Caco-2 (cell line): ENCODE data around the gene PNPLA8. TPM values are rescaled to one million over a fixed set of nuclear protein-coding genes. Genes with fewer than 3 reads are reported as not detected.

Experiments used
- BruUV-seq: library from RNA; stranded (reverse); fragments of 400-500 nt; replicated peaks from 2 replicates; lab custom pipeline; 2021; lab: Mats Ljungman, UMichigan
- CTCF ChIA-PET: fragments of 300-600 bp; sonication (Branson Sonifier 250); formaldehyde crosslinking; loops from one replicate; lab custom pipeline; 2022; ENCODE audit warnings: antibody characterized with exemption; lab: Charles Lee
- POLR2A ChIA-PET: fragments of 300-600 bp; sonication (Branson Sonifier 250); formaldehyde crosslinking; loops from one replicate; lab custom pipeline; 2022; ENCODE audit warnings: antibody characterized with exemption; lab: Charles Lee
- DNase-seq, 2 experiments: peaks; one replicate each; pipeline versions ENCODE4 v3.0.0 to v3.0.0-alpha.2; 2020 to 2022
- H3K27me3 ChIP-seq: replicated peaks from 2 replicates; pipeline ENCODE4 v1.6.0; 2011; ENCODE audit warnings: low read length; ENCODE audit not compliant: control insufficient read depth, insufficient read depth
- H3K36me3 ChIP-seq: 2 replicates; pipeline ENCODE4 v1.5.1; 2011; ENCODE audit warnings: low read length; ENCODE audit not compliant: control insufficient read depth, insufficient read depth
- H3K4me1 ChIP-seq: fragments of 250-450 bp; sonication (Bioruptor Pico); 2 replicates; pipeline ENCODE4 v1.5.1; 2020; ENCODE audit warnings: mild to moderate bottlenecking
- H3K4me3 ChIP-seq: 2 replicates; pipeline ENCODE4 v1.5.1; 2011; ENCODE audit warnings: low read depth, mild to moderate bottlenecking, control low read depth, low read length
- H3K9me3 ChIP-seq: fragments of 250-450 bp; sonication (Bioruptor Pico); 2 replicates; pipeline ENCODE4 v1.5.1; 2020; ENCODE audit warnings: mild to moderate bottlenecking, moderate library complexity
- H3K27ac Mint-ChIP-seq: one replicate; pipeline ENCODE4 v1.8.0; 2022; ENCODE audit warnings: mixed read lengths; ENCODE audit not compliant: unreplicated experiment
- H3K27me3 Mint-ChIP-seq: one replicate; pipeline ENCODE4 v1.8.0; 2022; ENCODE audit warnings: mixed read lengths; ENCODE audit not compliant: insufficient read depth, unreplicated experiment
- H3K36me3 Mint-ChIP-seq: one replicate; pipeline ENCODE4 v1.8.0; 2022; ENCODE audit warnings: mild to moderate bottlenecking, mixed read lengths; ENCODE audit not compliant: insufficient read depth, unreplicated experiment
- H3K4me1 Mint-ChIP-seq: one replicate; pipeline ENCODE4 v1.8.0; 2022; ENCODE audit warnings: low read depth, mixed read lengths; ENCODE audit not compliant: unreplicated experiment
- H3K4me3 Mint-ChIP-seq: one replicate; pipeline ENCODE4 v1.8.0; 2022; ENCODE audit warnings: mild to moderate bottlenecking, moderate library complexity, mixed read lengths; ENCODE audit not compliant: unreplicated experiment
- H3K9me3 Mint-ChIP-seq: one replicate; pipeline ENCODE4 v1.8.0; 2022; ENCODE audit warnings: mixed read lengths; ENCODE audit not compliant: unreplicated experiment
- intact Hi-C: fragments of 100-400 bp; cut with micrococcal nuclease; formaldehyde crosslinking; loops from one replicate; pipeline ENCODE4 v1.10.0; 2022; ENCODE audit not compliant: unreplicated experiment
- total RNA-seq: library from RNA; stranded (reverse); gene quantifications from 2 replicates; pipeline ENCODE4 v1.2.3, GENCODE V29; 2022
- TF ChIP-seq, protein P1 (sequence below), 2 experiments: fragments of 200-600 bp in 1 of 2; IDR thresholded peaks; 1 replicate in 1 of 2; 2 replicates in 1 of 2; pipeline versions ENCODE4 v1.5.1 to v1.8.0; 2011 to 2022; ENCODE audit warnings: antibody characterized with exemption in 1 of 2, control low read depth in 1 of 2, inconsistent platforms in 1 of 2, low read depth in 1 of 2, low read length in 1 of 2, mild to moderate bottlenecking in 1 of 2, moderate library complexity in 1 of 2; ENCODE audit not compliant: insufficient read depth in 1 of 2, severe bottlenecking in 1 of 2, unreplicated experiment in 1 of 2

The PNPLA8 gene
- total RNA-seq, 1 experiment from 2014 or later: 15.3 TPM

DNA sequence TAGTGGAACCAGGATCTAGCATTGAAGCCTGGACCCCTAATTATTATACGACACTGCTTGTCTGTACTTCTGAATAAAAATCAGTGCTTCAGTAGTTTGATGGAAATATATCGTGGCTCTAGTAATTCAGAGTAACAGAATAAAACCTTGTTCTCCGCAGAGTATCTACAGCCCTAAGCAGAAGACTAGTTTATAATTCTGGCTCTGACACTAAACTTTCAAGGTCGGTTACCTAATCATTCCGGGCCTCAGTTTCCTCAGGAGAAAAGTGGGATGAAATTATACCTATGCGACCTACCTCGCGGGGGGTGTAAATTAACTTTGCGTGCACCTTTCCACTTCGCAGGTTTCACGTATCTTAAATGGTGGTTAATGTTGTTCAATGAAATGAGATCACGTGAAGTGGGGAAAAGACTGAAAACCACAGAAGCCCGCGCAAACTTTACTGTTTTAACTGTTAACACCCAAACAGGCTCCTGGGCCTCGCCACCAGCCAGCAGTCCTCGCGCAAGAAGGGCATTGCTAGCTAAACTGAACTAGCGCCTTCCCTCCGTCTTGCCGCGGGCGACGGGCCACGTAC lies 43.0 kb upstream of the PNPLA8 start:
- H3K27ac Mint-ChIP-seq: peak overlapping the region; percentile 98
- peak overlapping the region; percentile 79 for H3K4me3 ChIP-seq
- H3K9me3 ChIP-seq: no peaks in the 10 kb centered on the region
- intact Hi-C loops: loop anchor here (2.0 to 5.0 kb wide), 3 partner anchors 44 to 322 kb away; no protein-coding TSS in a partner anchor
- no peaks in the 10 kb centered on the region for H3K27me3 Mint-ChIP-seq
- BruUV-seq: TSS peak; percentile 48
- H3K36me3 Mint-ChIP-seq: peaks cover 47% of the 10 kb centered on the region
- H3K4me1 Mint-ChIP-seq: no peaks in the 10 kb centered on the region
- ChIA-PET CTCF (interaction anchor here (1.1 kb wide), 2 partner anchors 13 to 43 kb away, joined by 3 to 4 read pairs; partner anchors contain the start of gene PNPLA8), POLR2A (interaction anchor here (0.6 to 1.2 kb wide), 2 partner anchors 43 to 269 kb away, joined by 9 to 28 read pairs; partner anchors contain the start of gene PNPLA8)
- DNase-seq: no peak
- no peaks in the 10 kb centered on the region for H3K27me3 ChIP-seq
- no peaks in the 10 kb centered on the region for H3K36me3 ChIP-seq
- H3K9me3 Mint-ChIP-seq: no peaks in the 10 kb centered on the region
- TF ChIP-seq, protein P1, sequence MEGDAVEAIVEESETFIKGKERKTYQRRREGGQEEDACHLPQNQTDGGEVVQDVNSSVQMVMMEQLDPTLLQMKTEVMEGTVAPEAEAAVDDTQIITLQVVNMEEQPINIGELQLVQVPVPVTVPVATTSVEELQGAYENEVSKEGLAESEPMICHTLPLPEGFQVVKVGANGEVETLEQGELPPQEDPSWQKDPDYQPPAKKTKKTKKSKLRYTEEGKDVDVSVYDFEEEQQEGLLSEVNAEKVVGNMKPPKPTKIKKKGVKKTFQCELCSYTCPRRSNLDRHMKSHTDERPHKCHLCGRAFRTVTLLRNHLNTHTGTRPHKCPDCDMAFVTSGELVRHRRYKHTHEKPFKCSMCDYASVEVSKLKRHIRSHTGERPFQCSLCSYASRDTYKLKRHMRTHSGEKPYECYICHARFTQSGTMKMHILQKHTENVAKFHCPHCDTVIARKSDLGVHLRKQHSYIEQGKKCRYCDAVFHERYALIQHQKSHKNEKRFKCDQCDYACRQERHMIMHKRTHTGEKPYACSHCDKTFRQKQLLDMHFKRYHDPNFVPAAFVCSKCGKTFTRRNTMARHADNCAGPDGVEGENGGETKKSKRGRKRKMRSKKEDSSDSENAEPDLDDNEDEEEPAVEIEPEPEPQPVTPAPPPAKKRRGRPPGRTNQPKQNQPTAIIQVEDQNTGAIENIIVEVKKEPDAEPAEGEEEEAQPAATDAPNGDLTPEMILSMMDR (IDR thresholded peaks at IDR 0.05; ENCODE audit: insufficient read depth in 1 of 2, low read depth in 1 of 2, low read length in 1 of 2, severe bottlenecking in 1 of 2, unreplicated experiment in 1 of 2): no peak
- peak overlapping the region; percentile 98 for H3K4me3 Mint-ChIP-seq
- no peaks in the 10 kb centered on the region; the same call in 1 of the 2 replicates for H3K4me1 ChIP-seq

DNA sequence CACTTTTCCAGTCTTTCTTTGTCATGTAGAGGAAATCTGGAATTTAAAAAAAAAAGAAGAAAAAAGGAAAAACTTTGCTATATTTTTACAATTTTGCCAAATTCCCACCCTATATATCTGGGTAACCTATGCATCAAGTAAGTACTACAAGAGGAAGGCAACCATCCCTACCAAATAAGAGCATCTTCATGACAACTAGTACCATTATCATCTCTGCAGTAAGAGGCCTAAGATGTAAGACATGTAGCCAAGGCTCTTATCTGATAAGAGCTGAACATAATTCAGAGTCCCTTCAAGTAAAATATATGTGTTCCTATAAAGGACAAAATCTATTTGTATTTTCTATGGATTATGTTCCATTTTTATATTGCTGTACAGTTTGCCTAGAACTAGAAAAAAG lies 40.1 kb upstream of the PNPLA8 start:
- Histone ChIP-seq H3K4me1 (no peaks in the 10 kb centered on the region), H3K9me3 (no peaks in the 10 kb centered on the region), H3K36me3 (no peaks in the 10 kb centered on the region), H3K27me3 (no peaks in the 10 kb centered on the region), H3K4me3 (no peak overlapping the region)
- no peak overlapping the region for H3K4me3 Mint-ChIP-seq
- H3K36me3 Mint-ChIP-seq: peaks cover 32% of the 10 kb centered on the region
- H3K27ac Mint-ChIP-seq: no peak overlapping the region
- intact Hi-C loops: loop anchor here (5.0 kb wide), 2 partner anchors 114 to 319 kb away; no protein-coding TSS in a partner anchor
- TF ChIP-seq, protein P1 (IDR thresholded peaks at IDR 0.05; ENCODE audit: insufficient read depth in 1 of 2, low read depth in 1 of 2, low read length in 1 of 2, severe bottlenecking in 1 of 2, unreplicated experiment in 1 of 2): no peak
- H3K9me3 Mint-ChIP-seq: no peaks in the 10 kb centered on the region
- no peaks in the 10 kb centered on the region for H3K4me1 Mint-ChIP-seq
- H3K27me3 Mint-ChIP-seq: no peaks in the 10 kb centered on the region
- CTCF ChIA-PET: no interaction called here
- no peak for DNase-seq
- POLR2A ChIA-PET: no interaction called here
- BruUV-seq: no TSS peak

DNA sequence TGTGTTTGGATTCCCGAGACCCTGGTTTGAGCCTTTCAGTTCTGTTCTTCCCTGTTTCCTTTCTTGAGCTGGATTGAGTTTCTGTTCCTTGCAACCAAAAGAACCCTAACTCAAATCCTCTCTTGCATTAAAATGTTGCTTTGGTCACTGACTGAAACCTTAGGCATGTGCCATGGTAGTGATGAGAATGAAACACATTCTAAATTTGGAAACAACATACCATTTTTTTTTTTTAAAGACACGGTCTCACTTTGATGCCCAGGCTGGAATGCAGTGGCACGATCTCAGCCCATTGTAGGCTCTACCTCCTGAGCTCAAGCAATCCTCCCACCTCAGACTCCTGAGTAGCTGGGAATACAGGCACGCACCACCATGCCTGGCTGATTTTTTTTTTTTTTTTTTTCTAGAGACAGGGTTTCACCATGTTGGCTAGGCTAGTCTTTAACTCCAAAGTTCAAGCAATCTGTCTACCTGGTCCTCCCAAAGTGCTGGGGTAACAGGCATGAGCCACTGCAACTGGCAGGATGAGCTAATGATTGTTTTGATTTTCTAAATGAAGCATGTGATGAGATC lies 35.2 kb upstream of the PNPLA8 start:
- Mint-ChIP-seq H3K9me3 (peaks cover 32% of the 10 kb centered on the region), H3K27me3 (no peaks in the 10 kb centered on the region), H3K27ac (no peak overlapping the region), H3K36me3 (peaks cover 16% of the 10 kb centered on the region), H3K4me3 (no peak overlapping the region), H3K4me1 (peaks cover 11% of the 10 kb centered on the region)
- BruUV-seq: no TSS peak
- intact Hi-C loops: no loop called here
- peaks cover 19% of the 10 kb centered on the region for H3K9me3 ChIP-seq
- peaks cover 11% of the 10 kb centered on the region for H3K4me1 ChIP-seq
- no peaks in the 10 kb centered on the region for H3K36me3 ChIP-seq
- ChIA-PET POLR2A (no interaction called here), CTCF (no interaction called here)
- no peak overlapping the region for H3K4me3 ChIP-seq
- no peaks in the 10 kb centered on the region for H3K27me3 ChIP-seq
- no peak for DNase-seq
- TF ChIP-seq, protein P1 (IDR thresholded peaks at IDR 0.05; ENCODE audit: insufficient read depth in 1 of 2, low read depth in 1 of 2, low read length in 1 of 2, severe bottlenecking in 1 of 2, unreplicated experiment in 1 of 2): no peak
